D721Med (cell line): ENCODE results near the gene POLA2.

Experiments
- DNase-seq: peaks from one replicate; pipeline ENCODE4 v3.0.0; 2011; ENCODE audit warnings: low spot score; ENCODE audit not compliant: insufficient read length
- FAIRE-seq: peaks from 2 replicates; lab custom pipeline; 2011; peaks lifted over from hg19 to GRCh38; lab: Jason Lieb, UNC
- CTCF ChIP-seq: IDR thresholded peaks from 2 replicates; pipeline ENCODE4 v1.5.1; 2012; ENCODE audit warnings: mild to moderate bottlenecking, control low read depth; ENCODE audit not compliant: insufficient read depth; ENCODE audit errors: missing control alignments

Gene POLA2

GRCh38 chr11:65216830-65217229, 44.9 kb upstream of the POLA2 start:
- DNase-seq (no peak), FAIRE-seq (no peak)
- no peak for TF ChIP-seq CTCF

DNA sequence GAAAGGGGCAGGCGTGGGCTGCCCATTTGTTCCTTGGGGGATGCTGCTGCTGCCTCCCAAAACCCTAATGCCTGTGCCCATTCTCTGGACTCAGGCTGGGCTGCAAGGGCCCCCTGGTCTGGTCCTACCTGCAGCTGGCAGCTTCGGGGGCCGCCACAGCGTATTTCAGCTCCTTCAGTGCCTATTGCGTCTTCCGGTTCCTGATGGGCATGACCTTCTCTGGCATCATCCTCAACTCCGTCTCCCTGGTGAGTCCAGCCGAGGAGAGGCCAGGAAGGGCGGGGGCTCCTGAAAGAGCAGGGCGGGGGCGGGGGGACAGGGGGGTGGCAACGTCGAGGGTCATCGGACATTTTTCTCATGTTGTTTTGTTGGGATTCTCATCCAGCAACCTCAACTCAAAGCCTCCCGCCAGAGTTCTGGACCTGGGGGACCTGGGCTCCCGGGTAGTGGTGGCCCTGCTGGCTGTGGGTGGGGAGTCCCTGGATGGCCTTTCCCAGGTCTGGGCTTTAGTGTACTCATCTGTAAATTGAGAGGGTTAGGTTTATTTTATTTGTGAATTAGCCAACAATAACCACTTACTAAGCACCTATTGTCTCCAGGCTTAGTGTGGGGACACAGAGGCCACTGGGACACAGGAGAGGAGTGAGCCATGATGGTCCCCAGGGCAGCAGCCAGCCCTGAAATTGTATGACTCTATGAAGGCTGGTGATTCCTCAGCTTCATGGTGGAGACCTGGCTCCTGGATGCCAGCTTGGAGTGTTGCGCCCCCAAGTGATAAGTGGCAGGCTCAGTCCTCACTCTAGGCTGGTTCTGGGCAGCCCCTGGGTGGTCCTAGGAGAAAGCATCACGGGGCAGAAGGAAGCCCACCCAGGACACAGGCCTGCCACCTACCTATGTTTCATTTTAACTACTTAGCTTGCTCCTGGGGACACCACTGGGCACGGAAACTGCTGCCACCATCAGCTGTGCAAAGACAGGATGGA, 44.0 kb upstream of the POLA2 start:
- FAIRE-seq: no peak
- DNase-seq: no peak
- peak; percentile 12 for TF ChIP-seq CTCF

DNA sequence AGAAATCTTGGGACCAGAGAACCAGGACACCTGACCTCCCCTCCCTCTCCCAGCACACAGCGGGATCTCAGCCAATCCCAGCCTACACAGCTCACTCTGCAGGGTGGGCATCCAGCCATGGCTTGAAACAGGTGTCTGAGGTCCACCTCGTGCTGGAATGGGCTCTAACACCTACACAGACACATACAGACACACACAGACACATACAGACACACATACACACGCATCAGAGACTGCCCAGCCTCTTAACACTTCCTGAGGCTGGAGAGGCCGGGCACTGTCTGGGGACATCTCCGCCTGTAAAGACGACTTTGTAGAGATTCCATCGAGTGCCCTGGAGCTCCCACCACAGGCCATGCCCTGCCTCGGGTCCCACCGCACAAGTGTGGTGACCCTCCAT, 43.3 kb upstream of the POLA2 start:
- FAIRE-seq (no peak), DNase-seq (no peak)
- TF ChIP-seq CTCF: no peak

- no peak for FAIRE-seq
These were observed 41.9 kb upstream of the POLA2 start for GRCh38 chr11:65219930-65220213.

DNA sequence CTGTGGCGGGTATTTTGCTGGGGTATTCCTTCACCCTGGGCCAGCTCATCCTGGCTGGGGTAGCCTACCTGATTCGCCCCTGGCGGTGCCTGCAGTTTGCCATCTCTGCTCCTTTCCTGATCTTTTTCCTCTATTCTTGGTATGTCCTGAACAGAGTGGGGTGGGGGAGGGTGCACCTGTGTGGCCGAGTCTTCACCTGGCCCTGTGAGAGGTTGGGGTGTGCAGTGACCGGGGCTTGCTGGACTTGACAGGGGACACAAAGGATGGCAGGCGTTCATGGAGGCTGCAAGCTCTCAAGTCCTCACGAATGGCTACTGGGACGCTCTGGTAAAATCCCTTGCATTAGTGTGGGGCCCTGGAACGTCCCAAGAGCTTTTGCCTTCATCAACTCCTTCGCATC, 40.7 kb upstream of the POLA2 start:
- TF ChIP-seq CTCF: no peak
- FAIRE-seq: no peak
- no peak for DNase-seq

More at GRCh38 chr11:65219930-65220213, 41.9 kb upstream of the POLA2 start:
- DNase-seq: no peak
- TF ChIP-seq CTCF: no peak

GRCh38 chr11:65223011-65223410, 38.8 kb upstream of the POLA2 start:
- no peak for FAIRE-seq

More at GRCh38 chr11:65223011-65223410, 38.8 kb upstream of the POLA2 start:
- DNase-seq: no peak
- TF ChIP-seq CTCF: no peak
